Endothelial cell of umbilical vein (primary cell): ENCODE results near the gene NCK1.

Source experiments
- POLR2AphosphoS5 ChIP-seq: IDR thresholded peaks from 2 replicates; pipeline ENCODE4 v1.6.1; 2012; ENCODE audit warnings: low read depth, mild to moderate bottlenecking, control low read depth, low read length, moderate library complexity; ENCODE audit not compliant: insufficient read depth
- TF ChIP-seq, protein P1 (sequence below), 2 donors: IDR thresholded peaks; 1 replicate in 1 of 2; 2 replicates in 1 of 2; pipeline ENCODE4 v1.5.1; 2011; ENCODE audit warnings: low read length in 2 of 2, mild to moderate bottlenecking in 2 of 2, moderate library complexity in 2 of 2, control low read depth in 1 of 2, inconsistent platforms in 1 of 2, low read depth in 1 of 2; ENCODE audit not compliant: insufficient read depth in 1 of 2; ENCODE audit errors: extremely low read depth in 1 of 2
- TF ChIP-seq, protein P2 (sequence below): IDR thresholded peaks from 2 replicates; pipeline ENCODE4 v1.6.1; 2011; ENCODE audit not compliant: insufficient read depth, insufficient read length

DNA sequence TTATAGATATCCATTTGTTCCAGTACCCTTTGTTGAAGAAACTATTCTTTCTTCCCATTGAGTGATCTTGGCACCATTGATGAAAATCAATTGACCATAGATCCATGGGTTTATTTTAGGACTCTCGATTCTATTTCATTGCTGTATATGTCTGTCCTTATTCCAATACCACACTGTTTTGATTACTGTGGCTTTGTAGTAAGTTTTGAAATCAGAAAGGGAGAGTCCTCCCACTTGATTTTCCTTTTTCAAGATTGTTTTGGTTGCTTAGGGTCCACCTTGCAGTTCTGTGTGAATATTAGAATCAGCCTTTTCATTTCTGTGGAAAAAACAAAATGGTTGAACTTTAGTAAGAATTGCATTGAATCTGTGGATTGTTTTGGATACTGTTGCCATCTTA lies 75.2 kb downstream of the NCK1 start:
- TF ChIP-seq, protein P1, sequence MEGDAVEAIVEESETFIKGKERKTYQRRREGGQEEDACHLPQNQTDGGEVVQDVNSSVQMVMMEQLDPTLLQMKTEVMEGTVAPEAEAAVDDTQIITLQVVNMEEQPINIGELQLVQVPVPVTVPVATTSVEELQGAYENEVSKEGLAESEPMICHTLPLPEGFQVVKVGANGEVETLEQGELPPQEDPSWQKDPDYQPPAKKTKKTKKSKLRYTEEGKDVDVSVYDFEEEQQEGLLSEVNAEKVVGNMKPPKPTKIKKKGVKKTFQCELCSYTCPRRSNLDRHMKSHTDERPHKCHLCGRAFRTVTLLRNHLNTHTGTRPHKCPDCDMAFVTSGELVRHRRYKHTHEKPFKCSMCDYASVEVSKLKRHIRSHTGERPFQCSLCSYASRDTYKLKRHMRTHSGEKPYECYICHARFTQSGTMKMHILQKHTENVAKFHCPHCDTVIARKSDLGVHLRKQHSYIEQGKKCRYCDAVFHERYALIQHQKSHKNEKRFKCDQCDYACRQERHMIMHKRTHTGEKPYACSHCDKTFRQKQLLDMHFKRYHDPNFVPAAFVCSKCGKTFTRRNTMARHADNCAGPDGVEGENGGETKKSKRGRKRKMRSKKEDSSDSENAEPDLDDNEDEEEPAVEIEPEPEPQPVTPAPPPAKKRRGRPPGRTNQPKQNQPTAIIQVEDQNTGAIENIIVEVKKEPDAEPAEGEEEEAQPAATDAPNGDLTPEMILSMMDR (IDR thresholded peaks at IDR 0.05; ENCODE audit: extremely low read depth in 1 of 2, insufficient read depth in 1 of 2, low read depth in 1 of 2, low read length in 2 of 2): no peak
- TF ChIP-seq, protein P2, sequence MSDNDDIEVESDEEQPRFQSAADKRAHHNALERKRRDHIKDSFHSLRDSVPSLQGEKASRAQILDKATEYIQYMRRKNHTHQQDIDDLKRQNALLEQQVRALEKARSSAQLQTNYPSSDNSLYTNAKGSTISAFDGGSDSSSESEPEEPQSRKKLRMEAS: no peak
- no peak for TF ChIP-seq POLR2AphosphoS5
